ENCODE measurements around the gene SDK2.

SDK2 gene

DNA sequence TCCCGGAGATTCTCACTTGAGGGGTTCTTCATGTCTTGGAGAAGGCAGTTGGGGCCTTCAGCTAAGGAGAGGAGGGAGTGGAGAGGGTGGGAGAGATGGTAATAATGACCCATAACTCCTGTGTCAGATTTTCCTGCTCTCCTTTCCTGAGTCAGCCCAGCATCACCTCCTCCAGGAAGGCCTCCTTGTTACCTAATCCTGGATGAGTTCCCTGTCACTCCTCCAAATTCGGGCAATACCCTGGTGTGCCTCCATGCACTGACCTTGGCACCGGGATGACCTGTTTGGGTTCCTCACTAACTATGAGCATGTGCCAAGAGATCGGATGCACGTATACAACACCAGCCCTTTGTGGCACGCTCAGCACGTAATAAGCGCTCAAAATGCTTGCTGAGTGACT lies 38.8 kb downstream of the SDK2 start:
- DNase-seq, result no peak

DNA sequence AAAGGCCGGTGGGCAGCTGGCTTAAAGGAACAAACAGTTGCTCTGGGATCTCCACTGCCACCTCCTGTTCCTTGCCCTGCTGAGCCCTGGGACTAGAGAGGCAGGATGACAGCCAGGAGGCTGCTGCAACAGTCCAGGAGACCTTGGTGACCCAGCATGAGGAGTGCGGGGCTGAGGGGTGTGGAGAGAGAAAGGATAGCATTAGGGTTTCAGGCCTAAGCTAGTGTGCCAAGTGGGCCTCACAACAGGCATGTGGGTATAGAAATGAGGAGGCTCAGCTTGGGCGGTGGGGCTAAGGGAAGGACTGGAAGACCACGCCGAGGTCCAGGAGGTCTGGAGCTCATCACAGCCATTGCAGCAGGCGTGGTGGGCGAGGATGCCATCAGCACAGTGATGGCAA lies 39.8 kb downstream of the SDK2 start:
- no peak for DNase-seq

DNA sequence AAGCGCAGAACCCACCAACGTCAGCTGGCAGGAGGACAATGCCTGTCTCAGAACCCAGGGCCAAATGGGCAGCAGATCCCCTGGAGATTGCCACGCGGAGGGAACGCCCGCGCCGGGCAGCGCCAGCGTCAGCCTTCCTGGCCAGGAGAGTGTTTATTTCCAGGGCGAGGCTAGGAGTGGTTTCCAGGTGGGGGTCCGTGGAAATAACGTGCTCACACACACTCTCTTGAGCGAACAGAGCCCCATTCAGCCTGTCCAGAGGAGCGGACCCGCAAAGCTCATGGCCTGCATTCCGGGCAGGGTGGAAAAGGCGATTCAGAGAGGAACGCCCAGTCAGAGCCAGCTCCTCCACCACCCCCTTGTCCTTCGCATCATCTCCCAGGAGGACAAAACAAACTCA lies 40.3 kb downstream of the SDK2 start:
- no peak for DNase-seq

- no peak for DNase-seq
Measured at GRCh38 chr17:73600103-73600871, 44.0 kb downstream of the SDK2 start.

DNA sequence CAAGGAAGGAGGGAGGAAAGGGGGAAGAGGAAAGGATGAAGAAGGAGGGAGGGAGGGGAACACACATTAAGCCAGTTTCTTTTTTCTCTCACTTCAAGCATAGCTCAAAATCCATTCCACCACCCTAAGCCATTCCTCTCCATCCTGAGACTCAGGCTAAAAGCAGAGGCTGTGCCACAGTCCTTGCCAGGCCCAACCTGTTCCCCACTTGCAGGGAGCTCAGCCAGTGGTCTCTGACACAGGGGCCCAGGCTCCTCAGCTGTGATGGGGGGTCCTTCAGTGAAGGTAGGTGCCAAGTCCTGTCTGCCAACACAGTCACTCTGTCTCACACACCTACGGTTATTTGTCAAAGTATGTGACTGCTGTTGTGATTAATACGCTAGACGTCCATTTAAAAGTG lies 44.6 kb downstream of the SDK2 start:
- no peak for DNase-seq

GRCh38 chr17:73598212-73598611 lies 46.0 kb downstream of the SDK2 start:
- DNase-seq, result no peak

GRCh38 chr17:73595931-73596330 lies 48.3 kb downstream of the SDK2 start:
- DNase-seq, result no peak

- DNase-seq, result no peak
Measured at GRCh38 chr17:73595479-73595878, 48.8 kb downstream of the SDK2 start.

- DNase-seq, result no peak
Measured at GRCh38 chr17:73595068-73595467, 49.2 kb downstream of the SDK2 start.

- DNase-seq, result no peak
Measured at GRCh38 chr17:73594598-73594997, 49.6 kb downstream of the SDK2 start.

DNA sequence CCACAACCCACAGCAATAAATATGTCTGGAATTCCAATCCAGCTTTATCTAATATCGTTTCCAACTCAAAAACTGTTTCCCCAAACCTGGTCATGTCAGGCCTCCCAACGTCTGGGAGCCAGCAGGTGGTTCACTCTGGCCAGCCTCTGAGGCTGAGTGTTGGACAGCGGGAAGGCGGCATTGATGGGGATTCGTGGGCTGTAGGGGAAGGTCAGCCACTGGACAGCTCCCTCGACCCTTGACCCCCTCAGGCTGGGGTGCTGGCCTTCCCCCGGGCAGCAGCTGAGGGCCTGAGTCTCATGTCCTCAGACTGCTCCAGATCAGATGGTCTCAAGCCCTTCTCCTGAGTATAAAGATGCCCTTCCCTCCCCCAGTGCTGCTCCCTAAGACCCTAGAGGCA lies 50.2 kb downstream of the SDK2 start:
- no peak for DNase-seq

- DNase-seq, result no peak
Measured at GRCh38 chr17:73593249-73593965, 50.8 kb downstream of the SDK2 start.

- no peak for DNase-seq
Measured at GRCh38 chr17:73592501-73592961, 51.7 kb downstream of the SDK2 start.

DNA sequence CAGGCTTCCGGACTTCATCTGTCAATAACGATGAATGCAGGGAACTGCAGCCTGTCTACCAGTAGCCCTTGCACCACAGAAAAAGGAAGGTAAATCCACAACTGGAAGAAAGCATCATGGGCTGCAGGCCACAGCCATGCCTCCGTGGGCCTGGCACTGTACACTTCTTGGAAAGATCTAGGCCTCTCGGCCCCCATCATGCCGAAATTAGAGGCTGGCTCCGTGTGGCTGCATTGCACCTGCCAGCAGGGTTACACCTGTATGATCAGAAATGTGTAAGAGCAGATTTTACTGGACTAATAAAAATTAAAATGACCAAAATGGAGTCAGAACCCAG lies 52.2 kb downstream of the SDK2 start:
- DNase-seq, result no peak

- DNase-seq, result no peak
Measured at GRCh38 chr17:73591296-73592078, 52.8 kb downstream of the SDK2 start.

GRCh38 chr17:73589363-73589980 lies 54.8 kb downstream of the SDK2 start:
- DNase-seq, result no peak

DNA sequence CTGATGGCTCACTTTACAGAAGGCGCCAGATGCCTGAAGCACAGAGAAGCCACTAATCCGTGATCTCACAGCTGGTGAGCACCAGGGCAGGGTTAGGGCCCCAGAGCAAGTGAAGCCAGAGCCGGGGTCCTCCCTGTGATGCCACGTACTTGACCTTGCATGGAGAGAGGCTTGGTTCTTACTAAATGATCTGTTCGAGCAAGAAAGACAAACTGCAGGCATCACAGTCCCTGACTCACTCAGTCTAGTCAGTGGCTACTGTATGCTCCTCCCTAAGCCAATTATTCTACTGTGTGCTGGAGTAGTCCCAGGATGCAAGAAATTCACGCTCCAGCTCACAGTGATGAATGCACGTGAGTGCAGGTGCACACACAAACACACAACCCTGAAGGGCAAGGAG lies 55.4 kb downstream of the SDK2 start:
- DNase-seq, result no peak

DNA sequence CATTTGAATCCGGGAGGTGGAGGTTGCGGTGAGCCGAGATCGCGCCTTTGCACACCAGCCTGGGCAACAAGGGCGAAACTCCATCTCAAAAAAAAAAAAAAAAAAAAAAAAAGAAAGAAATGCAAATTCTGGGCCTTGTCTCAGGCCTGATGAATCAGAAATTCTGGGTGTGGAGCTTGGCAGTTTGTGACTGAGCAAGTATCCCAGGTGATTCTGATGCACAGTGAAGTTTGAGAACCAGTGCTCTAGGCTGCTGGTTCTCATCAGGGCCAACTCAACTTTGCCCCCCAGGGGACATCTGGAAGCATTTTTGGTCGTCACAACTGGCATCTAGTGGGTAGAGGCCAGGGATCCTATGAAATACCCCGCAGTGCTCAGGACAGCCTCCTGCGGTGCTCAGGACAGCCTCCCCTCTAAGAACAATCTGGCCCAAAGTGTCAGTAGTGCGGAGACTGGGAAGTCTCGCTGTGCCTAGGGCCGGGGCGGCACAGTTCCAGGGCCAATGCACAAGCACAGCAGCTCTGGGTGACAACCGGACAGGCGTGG lies 55.9 kb downstream of the SDK2 start:
- DNase-seq, result no peak

DNA sequence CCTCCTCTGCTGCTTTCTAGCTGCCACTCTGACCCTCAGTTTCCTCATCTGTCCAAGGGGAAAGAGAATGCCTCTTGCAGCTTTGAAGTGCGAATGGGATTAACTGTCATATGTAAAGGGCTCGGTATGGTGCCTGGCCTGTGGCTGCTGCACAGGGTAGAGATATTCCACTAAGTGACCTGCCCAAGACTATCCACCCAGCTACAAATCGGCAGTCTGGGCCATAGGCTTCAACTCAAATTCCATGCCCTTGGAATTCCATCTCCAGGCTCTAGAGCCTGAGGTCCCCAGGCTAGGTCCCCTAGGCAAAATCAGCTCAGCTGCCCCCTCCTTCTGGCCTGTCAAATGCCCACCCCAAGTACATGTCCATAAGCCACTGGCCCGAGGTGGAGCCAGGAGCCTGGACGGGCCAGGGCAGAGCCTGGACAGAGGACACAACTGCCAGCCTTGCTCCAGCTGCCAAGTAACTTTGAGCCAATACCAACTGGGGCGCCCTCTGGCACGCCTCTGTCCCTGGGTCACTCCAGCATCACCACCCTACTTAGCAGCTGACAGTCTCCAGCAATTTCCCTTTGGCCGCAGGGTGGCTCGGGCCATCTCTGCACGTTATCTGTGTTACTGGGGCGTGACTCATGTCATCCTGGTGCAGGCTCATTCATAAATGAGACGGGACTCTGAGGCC lies 57.2 kb downstream of the SDK2 start:
- no peak for DNase-seq

DNA sequence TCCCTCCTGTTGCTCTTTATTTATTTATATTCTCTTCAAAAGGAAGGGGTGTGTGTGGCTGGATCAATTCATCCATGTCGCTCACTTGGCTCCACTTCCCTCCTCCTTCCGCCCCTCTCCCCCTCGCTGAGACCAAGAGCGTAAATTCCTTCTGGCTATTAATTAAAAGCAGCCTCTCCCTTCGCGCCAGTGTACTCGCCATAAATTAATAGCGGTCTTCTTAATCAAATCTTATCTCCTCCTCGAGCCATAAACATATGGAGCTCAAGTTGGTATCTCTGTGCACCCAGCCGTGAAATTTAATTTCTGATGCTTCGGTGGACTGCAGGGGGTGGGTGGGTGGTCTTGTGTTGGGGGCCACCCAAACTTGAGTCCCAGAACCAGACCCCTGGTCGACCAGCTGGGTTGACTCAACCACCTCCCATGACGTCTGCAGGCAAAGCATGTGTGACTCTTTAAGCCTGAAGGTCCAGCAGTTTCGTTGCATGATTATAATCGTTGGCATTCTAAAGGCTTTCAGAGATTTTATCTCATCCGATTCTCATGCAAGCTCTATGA lies 57.9 kb downstream of the SDK2 start:
- DNase-seq, result no peak

DNA sequence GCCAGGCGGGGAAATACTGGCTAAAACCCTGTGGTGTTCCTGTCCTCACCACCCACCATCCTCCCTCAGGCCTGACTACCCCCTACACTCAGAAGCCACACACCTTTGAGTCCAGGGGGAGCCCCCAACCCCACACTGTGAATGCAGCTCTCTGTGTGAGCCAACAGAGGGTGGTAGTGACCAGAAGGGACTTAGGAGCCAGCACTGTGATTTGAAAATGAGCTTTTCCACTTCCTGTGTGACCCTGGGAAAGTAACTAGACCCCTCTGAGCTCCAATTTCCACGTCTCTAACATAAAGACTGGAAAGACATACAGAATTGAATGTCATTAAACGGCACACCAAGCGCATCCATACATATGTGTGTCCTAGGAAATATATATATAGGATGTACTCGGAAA lies 58.7 kb downstream of the SDK2 start:
- no peak for DNase-seq

DNA sequence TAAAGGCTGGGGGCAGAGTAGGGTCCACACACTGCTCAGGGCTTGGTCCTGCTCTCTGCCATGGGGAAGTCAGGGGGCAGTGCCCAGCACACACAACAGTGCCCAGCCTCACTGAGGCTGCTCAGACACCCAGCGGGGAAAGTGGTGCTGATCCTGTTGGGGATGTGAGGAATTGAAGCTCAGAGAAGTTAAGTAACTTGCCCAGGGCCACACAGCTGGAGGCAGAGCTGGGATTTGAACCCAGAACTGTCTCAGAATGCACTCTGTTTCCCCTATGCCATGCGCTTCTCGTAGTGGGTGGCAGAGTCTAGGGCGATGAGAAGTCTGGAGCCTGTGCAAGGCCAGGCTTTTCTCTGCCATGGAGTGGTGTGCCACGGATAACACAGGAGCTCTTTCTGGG lies 59.3 kb downstream of the SDK2 start:
- DNase-seq, result no peak

Data from SHP77 treated with DMSO at 0.1 percent for 48 hours (cell line).